NCI-H774 (cell line): ENCODE data around the gene ACOX3.
"Not testable (repeated sequence)": the region's sequence is repeated elsewhere in the genome, so short reads cannot be mapped to it uniquely, and the experiment has no call there.

Source experiments
- DNase-seq: peaks from one replicate; lab custom pipeline; 2025; lab: John Stamatoyannopoulos, UW

The ACOX3 gene

GRCh38 chr4:8433136-8433535 is 7.4 kb downstream of the ACOX3 start:
- DNase-seq: no peak

GRCh38 chr4:8431553-8431952 is 9.0 kb downstream of the ACOX3 start:
- no peak for DNase-seq

GRCh38 chr4:8428288-8429097 is 12.0 kb downstream of the ACOX3 start:
- DNase-seq: peak; percentile 80

- DNase-seq: no peak
These were observed 12.7 kb downstream of the ACOX3 start for GRCh38 chr4:8427761-8428287.

GRCh38 chr4:8427262-8427661 is 13.3 kb downstream of the ACOX3 start:
- DNase-seq: no peak

- no peak for DNase-seq
These were observed 17.7 kb downstream of the ACOX3 start for GRCh38 chr4:8422786-8423185.

- no peak for DNase-seq
These were observed 18.2 kb downstream of the ACOX3 start for GRCh38 chr4:8422327-8422726.

- not testable (repeated sequence) for DNase-seq
These were observed 20.4 kb downstream of the ACOX3 start for GRCh38 chr4:8420151-8420550.

GRCh38 chr4:8419222-8420041 is 21.1 kb downstream of the ACOX3 start:
- no peak for DNase-seq

- DNase-seq: no peak
These were observed 23.4 kb downstream of the ACOX3 start for GRCh38 chr4:8417071-8417614.

GRCh38 chr4:8414377-8414776 is 26.1 kb downstream of the ACOX3 start:
- no peak for DNase-seq

- no peak for DNase-seq
These were observed 28.2 kb downstream of the ACOX3 start for GRCh38 chr4:8412288-8412687.

- DNase-seq: no peak
These were observed 29.0 kb downstream of the ACOX3 start for GRCh38 chr4:8411351-8412180.

GRCh38 chr4:8410641-8411271 is 29.8 kb downstream of the ACOX3 start:
- no peak for DNase-seq

GRCh38 chr4:8410066-8410625 is 30.4 kb downstream of the ACOX3 start:
- no peak for DNase-seq

GRCh38 chr4:8409264-8410065 is 31.1 kb downstream of the ACOX3 start:
- DNase-seq: no peak

GRCh38 chr4:8407756-8408155 is 32.8 kb downstream of the ACOX3 start:
- no peak for DNase-seq

- DNase-seq: no peak
These were observed 33.2 kb downstream of the ACOX3 start for GRCh38 chr4:8407316-8407715.

GRCh38 chr4:8406887-8407286 is 33.6 kb downstream of the ACOX3 start:
- not testable (repeated sequence) for DNase-seq

- no peak for DNase-seq
These were observed 35.0 kb downstream of the ACOX3 start for GRCh38 chr4:8405516-8405875.
